ENCODE data around the gene GSTT4.
"Not testable (repeated sequence)": the region's sequence is repeated elsewhere in the genome, so short reads cannot be mapped to it uniquely, and the experiment has no call there.

Gene GSTT4

GRCh38 chr22:23984430-23984829, 20.8 kb downstream of the GSTT4 start:
- DNase-seq: no peak

GRCh38 chr22:23980567-23980966, 24.7 kb downstream of the GSTT4 start:
- DNase-seq: not testable (repeated sequence)

GRCh38 chr22:23979557-23980240, 25.6 kb downstream of the GSTT4 start, which contains the start of gene GSTT2:
TSS of gene GSTT2 (plus strand) at chr22:23980134.
- DNase-seq: not testable (repeated sequence)

GRCh38 chr22:23977304-23977703, 27.9 kb downstream of the GSTT4 start:
- DNase-seq: not testable (repeated sequence)

- not testable (repeated sequence) for DNase-seq
Measured at GRCh38 chr22:23974836-23975352, 30.4 kb downstream of the GSTT4 start.

GRCh38 chr22:23974345-23974744, 30.9 kb downstream of the GSTT4 start, which contains the start of gene DDT:
TSS of gene DDT (minus strand) at chr22:23974441. CDS start at chr22:23974414, 27 bp downstream.
- not testable (repeated sequence) for DNase-seq

GRCh38 chr22:23971927-23972326, 33.3 kb downstream of the GSTT4 start:
- not testable (repeated sequence) for DNase-seq

GRCh38 chr22:23970816-23971486, 34.3 kb downstream of the GSTT4 start:
- DNase-seq: no peak

GRCh38 chr22:23970201-23970641, 35.0 kb downstream of the GSTT4 start:
- no peak for DNase-seq

- DNase-seq: no peak
Measured at GRCh38 chr22:23969071-23969470, 36.2 kb downstream of the GSTT4 start.

GRCh38 chr22:23966568-23966967, 38.7 kb downstream of the GSTT4 start, which contains the start of gene DDTL:
TSS of gene DDTL (plus strand) at chr22:23966888. CDS start at chr22:23966915, 27 bp downstream.
- DNase-seq: not testable (repeated sequence)

- not testable (repeated sequence) for DNase-seq
Measured at GRCh38 chr22:23966094-23966493, 39.2 kb downstream of the GSTT4 start.

GRCh38 chr22:23961084-23961771, 44.0 kb downstream of the GSTT4 start, which contains the start of gene GSTT2B:
TSS of gene GSTT2B (minus strand) at chr22:23961195. CDS start at chr22:23961131, 64 bp downstream.
- not testable (repeated sequence) for DNase-seq

GRCh38 chr22:23956301-23956900, 48.9 kb downstream of the GSTT4 start:
- peak; percentile 77 for DNase-seq

GRCh38 chr22:23955886-23956285, 49.4 kb downstream of the GSTT4 start:
- not testable (repeated sequence) for DNase-seq

- not testable (repeated sequence) for DNase-seq
Measured at GRCh38 chr22:23954991-23955305, 50.3 kb downstream of the GSTT4 start.

GRCh38 chr22:23954193-23954990, 50.9 kb downstream of the GSTT4 start:
- not testable (repeated sequence) for DNase-seq

GRCh38 chr22:23953485-23953884, 51.8 kb downstream of the GSTT4 start:
- DNase-seq: not testable (repeated sequence)

GRCh38 chr22:23952794-23953405, 52.4 kb downstream of the GSTT4 start:
- not testable (repeated sequence) for DNase-seq

- DNase-seq: not testable (repeated sequence)
Measured at GRCh38 chr22:23951383-23951782, 53.9 kb downstream of the GSTT4 start.

GRCh38 chr22:23949764-23950163, 55.5 kb downstream of the GSTT4 start:
- not testable (repeated sequence) for DNase-seq

Data from stimulated activated CD4-positive, alpha-beta T cell treated with anti-CD3 and anti-CD28 coated beads, Interleukin-1b, Interleukin-23, amount 100 ng/mL, for 48 hours (primary cell).